GM19397 (cell line): ENCODE data around the gene EHD1.

Experiments
- ATAC-seq: cut with Tn5 transposase; IDR thresholded peaks from one replicate; pipeline ENCODE4 v1.9.1; 2021; ENCODE audit warnings: mild to moderate bottlenecking, moderate library complexity; ENCODE audit not compliant: unreplicated experiment

The EHD1 gene

DNA sequence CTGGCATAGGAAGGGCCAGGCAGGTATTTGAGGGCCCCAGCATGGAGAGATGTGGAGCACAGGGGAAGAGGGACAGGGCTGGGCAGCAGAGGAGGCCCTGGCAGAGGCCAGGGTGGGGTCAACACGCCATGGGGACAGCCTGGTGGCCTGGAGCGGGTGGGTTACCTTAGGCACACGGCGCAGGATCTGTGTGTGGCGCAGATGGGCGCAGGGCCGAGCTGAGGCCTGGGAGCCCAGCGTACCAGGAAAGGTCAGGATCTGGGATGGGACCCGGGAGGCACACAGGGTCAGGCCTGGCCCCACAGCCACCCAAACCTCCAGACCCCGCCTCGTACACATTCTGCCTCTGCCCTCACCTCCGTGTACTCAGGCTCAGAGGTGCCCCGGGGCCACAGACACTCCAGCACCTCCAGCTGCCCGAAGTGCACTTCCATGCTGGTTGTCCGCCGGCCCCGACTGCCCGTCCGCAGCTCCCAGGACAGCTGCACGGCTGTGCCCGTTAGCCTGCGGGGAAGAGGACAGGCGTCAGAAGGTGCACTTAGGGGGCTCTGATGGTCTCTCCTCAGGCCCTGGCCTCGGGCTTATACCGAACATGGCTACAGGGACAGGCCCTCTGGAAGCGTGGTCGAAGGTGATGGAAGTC, 32.2 kb upstream of the EHD1 start:
- ATAC-seq = no peak

DNA sequence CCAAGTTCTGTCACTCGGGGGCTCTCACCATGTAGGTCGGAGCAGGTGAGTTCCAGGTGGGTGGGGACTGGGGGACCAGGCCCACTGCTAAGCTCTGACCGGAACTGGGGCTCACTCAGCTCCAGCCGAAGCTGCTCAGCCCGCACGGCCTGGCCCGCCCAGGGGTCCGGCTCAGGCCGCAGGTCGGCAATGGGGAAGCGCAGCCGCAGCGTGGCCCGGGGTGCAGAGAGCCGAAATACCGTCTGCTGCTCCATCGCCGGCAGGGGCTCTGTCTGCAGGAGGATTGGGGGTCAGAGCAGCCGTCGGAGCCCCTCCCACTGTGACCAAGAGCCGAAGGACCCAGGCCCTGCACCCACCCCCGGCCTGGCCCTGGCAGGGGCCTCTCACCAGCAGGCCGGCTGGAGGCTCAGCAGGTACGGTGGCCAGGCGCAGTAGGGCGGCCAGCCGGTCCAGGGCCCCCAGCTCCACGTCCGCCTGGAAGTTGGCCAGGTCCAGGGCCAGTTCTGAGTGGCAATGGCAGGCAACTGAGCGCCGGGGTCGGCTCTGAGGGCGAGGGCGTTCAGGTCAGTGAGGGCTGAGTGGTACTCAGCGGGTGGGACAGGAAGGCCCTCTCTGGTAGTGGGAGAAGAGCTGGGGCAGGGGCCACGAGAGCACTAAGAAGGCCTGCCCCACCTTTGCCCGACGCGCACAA, 31.4 kb upstream of the EHD1 start:
- no peak for ATAC-seq

DNA sequence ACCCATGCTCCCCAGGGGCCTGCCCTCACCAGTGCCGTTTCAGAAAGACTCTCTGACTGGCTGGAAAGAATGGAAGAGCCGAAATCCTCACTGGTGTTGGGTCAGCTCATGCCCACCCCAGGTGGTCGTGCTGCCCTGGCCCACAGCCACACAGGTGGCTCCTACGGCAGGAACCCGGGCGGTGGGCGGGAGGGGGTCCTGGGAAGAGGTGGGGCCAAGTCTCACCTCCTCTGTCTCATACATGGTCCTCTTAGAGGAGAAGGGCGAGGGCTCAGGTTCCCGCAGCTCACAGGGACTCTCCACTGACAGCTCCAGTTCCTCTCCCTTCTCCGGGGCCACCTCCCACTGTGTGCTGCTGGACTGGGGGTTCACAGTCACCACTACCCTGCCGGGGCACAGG, 30.3 kb upstream of the EHD1 start:
- no peak for ATAC-seq

DNA sequence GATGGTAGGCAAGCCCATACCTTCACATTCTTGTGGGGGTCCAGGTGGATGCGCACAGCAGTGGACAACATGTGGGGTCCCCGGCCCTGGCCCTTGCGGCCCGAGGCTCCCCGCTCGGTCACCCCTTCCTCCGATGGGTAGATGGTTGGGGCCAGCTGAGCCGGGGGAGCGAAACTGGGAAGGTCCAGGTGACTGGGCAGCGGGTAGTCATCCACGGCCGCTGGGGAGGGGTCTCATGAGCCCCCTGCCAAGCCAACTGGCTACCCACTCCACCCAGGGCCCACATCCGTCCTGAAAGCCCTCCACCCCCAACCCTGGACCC, 27.9 kb upstream of the EHD1 start:
- no peak for ATAC-seq

DNA sequence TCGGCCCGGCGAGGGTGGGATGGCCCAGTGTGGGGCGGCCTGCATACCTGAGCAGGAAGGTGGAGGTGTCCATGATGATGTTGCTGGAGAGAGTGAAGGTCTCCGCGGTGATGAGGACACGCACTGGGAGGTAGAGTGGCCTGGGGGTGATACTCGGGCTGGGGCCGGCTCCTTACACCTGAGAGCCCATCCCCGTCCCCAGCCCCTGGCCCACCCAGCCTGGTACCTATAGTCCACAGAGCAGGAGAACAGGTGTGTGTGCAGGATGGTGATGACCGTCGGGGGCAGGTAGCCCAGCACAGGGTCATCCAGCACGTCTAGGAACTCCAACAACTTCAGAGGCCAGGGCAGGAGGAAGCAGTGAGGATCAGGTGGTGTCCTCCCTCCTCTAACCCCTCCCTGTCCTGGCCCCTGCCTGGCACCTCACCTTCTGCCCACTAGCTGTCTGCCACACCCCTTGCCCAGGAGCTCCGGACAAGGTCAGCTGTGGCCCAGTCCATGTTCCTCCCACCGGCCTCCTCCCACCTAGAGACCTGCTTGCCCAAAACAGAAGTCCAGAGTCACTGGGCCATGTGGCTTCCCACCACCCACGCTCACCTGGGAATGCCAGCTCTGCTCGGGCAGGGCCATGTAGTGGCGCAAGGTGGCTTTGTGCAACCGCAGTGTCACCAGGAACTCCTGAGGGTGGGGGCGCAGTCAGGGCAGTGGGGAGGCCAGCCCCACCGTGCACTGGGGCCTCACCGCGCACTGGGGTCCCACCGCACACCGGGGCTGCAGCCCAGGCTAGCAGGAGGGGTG, 27.3 kb upstream of the EHD1 start:
- no peak for ATAC-seq

DNA sequence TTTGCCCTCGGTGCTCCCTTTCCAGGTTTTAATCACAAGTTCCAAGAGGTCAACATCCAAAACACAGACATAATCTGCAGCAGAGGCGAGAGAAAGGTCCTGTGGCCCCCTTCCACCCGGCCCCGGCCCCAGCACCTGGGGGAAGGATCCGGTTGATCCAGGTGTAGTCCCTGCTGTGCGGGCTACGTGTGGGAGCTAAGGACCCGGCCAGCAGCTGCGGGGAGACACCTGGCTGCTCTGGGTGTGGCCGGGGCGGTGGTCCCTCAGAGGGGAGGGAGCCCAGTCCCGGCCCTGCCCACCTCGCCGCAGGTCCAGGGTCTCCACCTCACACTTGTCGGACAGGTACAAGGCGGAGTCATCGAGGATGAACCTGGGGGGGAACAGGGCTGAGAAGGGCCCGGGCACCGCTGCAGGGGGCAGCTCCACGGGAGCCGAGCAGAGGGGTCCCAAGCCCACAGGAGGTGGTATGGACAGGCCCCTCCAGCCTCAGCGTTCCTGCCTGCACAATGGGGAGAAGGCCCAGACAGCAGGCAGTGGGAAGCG, 24.9 kb upstream of the EHD1 start:
- ATAC-seq = no peak

DNA sequence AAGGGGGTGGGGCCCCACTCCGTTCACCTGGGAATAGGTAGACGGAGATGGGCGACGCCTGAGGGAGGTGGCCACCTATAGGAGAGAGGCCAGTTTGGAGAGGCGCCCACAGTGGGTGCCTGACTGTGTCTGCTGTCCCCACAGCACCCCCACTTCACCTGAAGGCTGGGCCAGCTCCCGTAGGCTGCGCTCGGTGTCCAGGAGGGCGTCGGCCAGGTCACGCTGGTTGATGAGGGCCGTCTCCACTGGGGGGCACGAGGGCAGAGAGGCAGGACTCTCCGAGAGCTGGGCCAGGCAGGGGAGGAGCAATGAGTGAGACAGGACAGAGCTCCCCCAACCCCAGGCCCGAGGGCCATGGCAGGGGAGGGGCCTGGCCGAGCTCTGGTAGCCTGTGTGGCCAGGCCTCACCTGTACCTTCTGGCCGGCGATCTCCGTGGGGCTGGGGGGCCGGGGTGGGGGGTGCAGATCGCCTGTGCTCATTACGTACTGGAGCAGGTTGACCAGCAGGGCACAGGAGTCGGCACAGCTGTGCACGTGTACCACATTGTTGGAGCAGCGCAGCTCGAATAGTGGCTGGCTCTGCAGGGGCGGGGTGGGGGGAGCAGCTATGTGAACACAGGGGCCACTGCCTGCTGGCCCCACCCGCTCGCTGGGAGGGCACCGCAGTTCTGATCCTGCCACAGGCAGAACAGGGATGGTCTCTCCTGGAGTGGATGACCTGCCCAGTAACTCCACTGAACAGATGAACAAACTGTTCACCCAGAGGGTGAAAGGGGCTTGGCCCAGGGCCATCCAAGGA, 23.9 kb upstream of the EHD1 start:
- ATAC-seq = no peak

DNA sequence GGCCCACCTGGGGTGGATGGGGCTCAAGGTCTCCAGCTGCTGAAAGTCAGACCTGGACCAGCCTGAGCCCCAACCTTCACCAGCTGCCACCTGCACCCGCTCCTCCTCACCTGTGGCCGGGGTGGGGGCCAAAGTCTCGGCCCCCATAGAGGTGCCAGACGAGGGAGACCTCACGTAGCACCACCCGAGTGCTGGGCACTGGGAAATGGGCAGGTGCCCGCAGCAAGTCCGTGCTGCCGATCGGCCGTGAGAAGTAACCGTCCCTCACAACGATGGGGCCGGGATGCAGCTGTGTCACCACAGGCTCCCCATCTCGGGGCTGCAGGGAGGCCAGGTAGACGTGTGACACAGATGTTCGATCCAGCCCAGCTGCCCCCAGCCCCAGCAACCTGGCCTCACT, 22.4 kb upstream of the EHD1 start:
- no peak for ATAC-seq

DNA sequence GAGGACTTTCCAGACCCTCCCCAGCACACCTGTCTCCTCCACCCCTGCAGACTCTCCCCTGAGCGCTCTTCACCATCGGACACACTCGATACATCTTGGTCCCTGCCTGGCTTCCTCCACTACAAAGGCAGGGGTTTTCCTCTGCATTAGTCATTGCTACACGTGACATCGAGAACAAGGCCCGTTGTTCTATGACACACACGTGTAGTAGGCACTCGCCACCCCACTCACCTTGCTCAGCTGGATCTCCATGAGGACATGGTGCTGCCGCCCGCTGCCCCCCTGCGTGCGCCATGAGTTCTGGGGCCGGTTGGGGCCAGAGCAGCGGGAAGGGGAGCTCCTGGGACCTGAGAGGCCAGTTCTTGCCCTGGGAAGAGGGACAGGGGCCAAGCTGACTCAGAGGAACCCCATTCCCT, 21.9 kb upstream of the EHD1 start:
- ATAC-seq = no peak

DNA sequence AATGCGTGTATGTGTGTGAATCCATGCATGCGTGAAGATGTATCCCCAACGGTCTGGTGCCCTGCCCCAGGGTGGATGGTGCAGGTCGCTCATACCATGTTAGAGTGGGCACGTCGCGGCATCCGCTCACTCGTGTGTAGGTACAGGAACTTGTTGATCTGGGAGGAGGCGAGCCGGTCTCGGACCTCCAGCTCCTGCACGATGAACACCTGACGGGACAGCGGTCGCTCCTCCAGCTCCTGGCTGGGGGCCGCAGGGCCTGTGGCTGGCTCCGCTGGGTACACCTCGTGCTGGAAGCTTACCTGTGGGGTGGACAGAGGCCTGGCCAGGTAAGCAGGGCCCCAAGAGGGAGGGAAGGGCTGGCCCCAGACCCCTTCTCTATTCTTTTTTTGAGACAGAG, 20.1 kb upstream of the EHD1 start:
- ATAC-seq = no peak

DNA sequence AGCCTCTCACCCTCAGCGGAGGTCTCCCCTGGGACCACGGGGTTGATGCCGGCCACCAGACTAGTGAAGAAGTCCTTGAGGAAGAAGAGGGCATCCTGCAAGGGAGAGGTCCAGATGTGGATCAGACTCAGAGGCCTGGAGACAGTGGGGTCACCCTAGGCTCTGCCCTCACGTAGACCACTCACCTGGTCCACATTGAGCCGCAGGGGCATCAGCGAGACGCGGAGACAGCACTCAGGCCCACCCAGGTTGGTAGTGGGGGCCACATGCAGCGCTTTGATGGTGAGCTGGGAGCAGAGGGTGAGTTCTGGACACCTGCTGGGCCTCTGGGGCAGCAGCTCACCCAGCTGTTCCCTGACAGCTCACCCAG, 19.6 kb upstream of the EHD1 start:
- no peak for ATAC-seq

DNA sequence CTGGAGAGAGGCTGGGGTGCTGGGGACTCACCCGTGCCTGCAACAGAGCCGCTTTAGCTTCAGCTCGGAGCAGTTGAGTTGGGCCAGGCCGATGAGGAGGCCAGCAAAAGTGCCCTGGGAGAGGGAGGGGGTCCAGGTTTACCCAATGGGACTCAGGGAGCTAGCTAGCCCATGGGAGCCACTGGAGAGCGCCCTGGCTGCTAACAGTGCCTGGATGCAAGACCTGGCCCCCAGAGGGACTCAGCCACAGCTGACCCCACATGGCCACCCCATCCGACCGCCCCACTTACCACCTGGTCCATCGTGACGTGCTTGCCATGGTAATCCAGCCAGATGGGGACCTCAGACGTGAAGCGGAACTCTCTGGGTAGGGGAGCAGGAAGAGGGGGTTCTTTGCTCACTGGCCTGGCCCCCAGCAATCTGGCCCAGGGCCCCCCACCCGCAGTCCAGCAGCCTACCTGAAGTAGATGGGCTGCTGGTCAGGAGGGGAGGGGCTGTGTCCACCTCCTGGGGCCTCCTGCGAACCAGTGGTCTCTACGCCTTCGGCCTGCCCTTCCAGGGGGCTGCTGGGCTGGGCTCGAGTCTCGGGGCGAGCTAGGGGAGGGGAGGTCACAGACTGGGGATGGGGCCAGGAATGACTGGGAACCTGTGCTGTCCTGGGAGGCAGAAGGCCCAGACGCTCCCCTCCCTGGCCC, 19.1 kb upstream of the EHD1 start:
- ATAC-seq = no peak

DNA sequence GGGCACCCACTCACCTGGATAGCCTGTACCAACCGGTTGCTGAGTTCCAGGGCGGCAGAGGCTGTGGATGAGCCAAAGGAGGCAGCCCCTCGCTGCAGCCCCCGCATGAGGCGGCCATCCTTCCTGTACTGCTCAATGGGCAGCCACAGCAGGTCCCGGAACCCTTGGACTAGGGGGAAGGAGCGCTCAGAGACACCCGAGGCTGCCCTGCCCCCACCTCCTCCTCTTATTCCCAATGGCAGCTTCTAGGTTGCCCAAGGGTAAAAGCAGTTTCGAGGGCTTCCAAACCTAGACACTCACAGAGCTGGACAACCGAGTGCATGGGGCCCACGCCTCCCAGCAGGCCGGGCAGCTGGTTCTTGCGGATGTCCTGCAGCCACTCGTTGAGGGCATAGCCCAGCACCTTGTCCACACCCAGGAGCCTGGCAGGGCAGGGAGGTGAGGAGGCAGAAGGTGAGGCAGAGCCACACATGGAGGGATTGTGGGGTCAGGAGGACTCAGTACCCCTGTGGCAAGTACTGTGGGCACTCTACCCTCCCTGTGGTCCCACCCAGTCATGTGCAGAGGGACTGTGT, 18.1 kb upstream of the EHD1 start:
- ATAC-seq = no peak

DNA sequence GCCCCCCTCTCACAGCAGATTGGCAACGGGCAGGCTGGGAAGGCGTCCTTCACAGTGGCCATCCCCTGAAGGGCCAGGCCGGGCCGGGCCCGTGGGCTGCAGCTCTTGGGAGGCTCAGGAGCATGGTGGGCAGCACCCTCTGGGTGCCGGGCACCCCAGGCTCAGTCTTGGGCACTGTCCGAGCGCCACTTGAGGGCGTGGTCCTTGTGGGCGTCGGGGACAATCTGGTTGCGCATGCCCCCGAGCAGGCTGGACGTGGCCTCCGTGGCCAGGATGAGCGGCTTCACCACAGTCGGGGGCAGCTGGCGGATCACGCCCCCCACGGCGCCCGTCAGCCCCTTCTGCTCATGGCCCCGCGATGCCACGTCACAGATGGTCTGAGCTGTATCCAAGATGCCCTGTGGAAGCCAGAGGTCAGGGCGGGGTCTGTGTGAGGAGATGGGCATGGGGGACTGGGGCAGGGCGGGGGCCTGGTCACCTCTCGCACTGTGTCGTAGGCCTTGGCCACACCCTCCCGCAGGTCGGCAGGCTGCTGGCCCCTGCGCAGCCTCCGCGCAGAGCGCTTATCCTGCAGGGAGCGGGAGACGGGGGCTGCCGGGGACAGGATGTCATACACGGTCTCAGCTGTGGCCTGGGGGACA, 16.5 kb upstream of the EHD1 start:
- ATAC-seq = no peak

DNA sequence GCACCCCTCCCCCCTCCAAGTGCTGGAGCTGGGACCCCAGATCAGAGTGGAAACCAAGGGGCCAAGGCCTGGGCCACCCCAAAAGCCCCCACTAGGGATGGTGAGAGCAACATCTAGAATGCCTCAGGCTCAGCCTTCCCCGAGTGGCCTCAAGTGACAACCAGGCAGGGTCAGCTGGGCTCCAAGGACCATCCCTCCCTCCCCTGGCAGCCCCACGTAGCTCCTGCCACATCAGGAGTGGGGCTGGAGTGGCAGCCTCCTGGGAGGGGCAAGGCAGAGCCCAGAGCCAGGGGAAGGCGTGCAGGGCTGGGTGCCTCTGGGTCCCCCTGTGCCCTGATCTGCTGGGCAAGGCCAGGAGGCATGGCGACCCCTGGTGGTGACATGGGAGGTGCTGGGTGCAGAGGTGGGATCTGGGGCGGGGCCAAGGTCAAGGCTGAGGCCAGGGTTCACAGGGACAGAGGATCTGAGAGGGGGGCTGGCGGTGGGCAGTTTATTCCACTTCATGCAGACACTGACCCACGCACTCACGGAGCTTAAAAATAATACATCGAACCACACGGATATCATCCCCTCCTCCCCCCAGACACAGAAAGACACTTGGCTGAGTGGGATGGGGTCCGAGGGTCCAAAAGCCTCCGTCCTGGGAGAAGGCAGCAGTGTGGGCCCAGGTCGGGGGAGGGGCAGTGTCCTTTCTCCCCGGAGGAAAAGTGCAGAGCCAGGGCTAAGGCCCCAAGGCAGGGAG, 15.8 kb upstream of the EHD1 start:
- peak; percentile 57 for ATAC-seq

DNA sequence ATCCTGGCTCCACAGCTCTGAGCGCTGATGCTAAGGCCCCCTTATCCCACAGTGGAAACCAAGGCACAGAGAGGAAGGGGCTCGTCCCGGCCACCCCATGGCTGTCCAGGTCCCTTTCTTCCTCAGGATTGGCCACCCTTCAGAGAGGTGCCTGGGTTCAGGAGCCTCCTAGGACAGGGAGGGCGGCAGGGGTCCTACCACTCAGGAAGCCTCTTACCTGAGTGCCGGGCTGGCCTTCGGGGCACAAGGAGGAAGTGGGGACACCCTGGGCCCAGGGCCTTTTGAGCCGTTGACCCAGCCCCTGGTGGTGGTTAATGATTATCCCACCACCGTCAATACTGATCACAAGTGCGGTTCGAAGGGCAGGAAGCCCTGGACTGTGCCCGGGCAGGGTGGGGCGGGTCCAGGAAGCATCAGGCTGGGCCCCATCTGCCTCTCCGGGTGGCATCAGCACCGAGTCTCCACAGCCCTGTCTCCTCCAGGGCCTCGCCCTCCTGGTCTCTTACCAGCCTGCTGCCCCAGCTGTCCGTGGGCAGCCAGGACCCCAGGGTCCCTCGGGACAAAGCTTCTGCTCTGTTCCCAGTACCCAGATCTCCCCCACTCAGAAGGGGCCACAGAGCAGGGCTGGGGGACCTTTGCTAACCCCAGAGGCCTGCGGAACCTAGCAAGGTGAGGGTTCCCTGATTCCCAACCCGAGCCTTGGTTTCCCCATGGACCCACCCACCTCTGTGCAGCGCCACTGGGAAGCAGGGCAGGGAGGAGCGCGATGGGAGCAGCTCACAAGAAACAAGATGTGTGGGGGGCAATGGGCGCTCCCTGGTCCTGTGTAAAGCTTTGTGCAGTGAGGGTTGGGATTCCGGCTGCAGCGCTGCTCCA, 15.0 kb upstream of the EHD1 start:
- ATAC-seq = no peak

DNA sequence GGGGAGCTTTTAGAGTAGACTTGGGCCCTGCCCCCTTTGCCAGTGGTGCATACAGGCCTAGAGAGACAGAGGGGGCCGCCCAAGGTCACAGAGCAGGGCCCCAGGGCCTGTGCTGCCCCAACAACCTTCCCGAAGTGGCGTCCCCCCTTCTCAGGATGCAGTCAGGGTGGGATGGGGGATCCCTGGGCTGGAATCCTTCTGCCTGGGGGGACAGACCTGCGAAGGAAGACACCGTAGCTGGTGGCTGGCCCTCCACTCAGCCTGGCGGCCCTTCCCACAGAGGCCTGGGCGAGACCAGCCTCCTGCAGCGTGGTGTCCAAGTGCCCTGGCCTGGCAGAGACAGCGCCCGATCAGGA, 14.4 kb upstream of the EHD1 start:
- no peak for ATAC-seq

DNA sequence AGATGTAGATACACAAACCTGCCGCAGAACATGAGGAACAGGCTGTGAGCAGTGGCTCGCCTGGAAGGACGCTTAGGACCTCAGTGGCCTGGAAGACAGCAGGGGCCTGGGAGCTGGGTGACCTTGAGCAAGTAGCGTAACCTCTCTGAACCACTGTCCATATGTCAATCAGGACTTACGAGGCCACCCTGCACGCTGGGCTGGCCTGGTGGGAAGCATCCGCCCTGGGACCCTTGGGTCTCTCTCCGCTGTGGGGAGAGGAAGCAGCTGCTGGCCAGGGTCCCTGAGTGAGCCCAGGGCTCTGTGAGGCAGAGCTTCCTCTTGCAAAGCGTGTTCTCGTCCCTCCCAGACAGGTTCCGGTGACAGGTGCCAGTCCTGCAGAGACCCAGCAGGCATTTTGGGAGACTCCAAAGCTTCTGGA, 14.0 kb upstream of the EHD1 start:
- no peak for ATAC-seq
